PC-9 (cell line): Measurements from ENCODE around the gene AGRN.
"Not testable (repeated sequence)": the region's sequence is repeated elsewhere in the genome, so short reads cannot be mapped to it uniquely, and the experiment has no call there.

ENCODE experiments used
- EZH2 ChIP-seq: fragments of 200-600 bp; sonication (generic); IDR thresholded peaks from 2 replicates; pipeline ENCODE4 v1.8.0; 2017; ENCODE audit warnings: antibody characterized with exemption, low read depth
- TF ChIP-seq, protein P1 (sequence below): fragments of 200-600 bp; sonication (generic); conservative IDR thresholded peaks from 2 replicates; pipeline ENCODE4 v1.6.1; 2017; ENCODE audit warnings: mixed run types, antibody characterized with exemption, mild to moderate bottlenecking, moderate library complexity

- TF ChIP-seq, protein P1, sequence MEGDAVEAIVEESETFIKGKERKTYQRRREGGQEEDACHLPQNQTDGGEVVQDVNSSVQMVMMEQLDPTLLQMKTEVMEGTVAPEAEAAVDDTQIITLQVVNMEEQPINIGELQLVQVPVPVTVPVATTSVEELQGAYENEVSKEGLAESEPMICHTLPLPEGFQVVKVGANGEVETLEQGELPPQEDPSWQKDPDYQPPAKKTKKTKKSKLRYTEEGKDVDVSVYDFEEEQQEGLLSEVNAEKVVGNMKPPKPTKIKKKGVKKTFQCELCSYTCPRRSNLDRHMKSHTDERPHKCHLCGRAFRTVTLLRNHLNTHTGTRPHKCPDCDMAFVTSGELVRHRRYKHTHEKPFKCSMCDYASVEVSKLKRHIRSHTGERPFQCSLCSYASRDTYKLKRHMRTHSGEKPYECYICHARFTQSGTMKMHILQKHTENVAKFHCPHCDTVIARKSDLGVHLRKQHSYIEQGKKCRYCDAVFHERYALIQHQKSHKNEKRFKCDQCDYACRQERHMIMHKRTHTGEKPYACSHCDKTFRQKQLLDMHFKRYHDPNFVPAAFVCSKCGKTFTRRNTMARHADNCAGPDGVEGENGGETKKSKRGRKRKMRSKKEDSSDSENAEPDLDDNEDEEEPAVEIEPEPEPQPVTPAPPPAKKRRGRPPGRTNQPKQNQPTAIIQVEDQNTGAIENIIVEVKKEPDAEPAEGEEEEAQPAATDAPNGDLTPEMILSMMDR: not testable (repeated sequence)
- not testable (repeated sequence) for TF ChIP-seq EZH2
Observed at GRCh38 chr1:1010131-1010530, 9.8 kb upstream of the AGRN start.
